HepG2 (cell line): ENCODE results near the gene RAB3IP. TPM values are rescaled to one million over a fixed set of nuclear protein-coding genes. Genes with fewer than 3 reads are reported as not detected.

Experiments used
- ATAC-seq: fragments of 200-7000 bp; cut with Tn5 transposase; 3 replicates; pipeline ENCODE4 v1.9.1; 2020; ENCODE audit warnings: mild to moderate bottlenecking, moderate library complexity
- BruUV-seq: library from RNA; stranded (reverse); fragments of 400-500 nt; replicated peaks from 2 replicates; lab custom pipeline; 2021; lab: Mats Ljungman, UMichigan
- CTCF ChIA-PET: fragments of 300-600 bp; formaldehyde crosslinking; extraction: SDS; loops from one replicate; lab custom pipeline; 2021; ENCODE audit warnings: low total read pairs, inconsistent platforms, low intra/inter-chr PET ratio; lab: Yijun Ruan, JAX
- POLR2A ChIA-PET: fragments of 350-600 bp; sonication (Branson Sonifier 250); formaldehyde crosslinking; loops from one replicate; lab custom pipeline; 2020; ENCODE audit warnings: antibody characterized with exemption, inconsistent platforms; lab: Yijun Ruan, JAX
- DNase-seq: peaks from one replicate; pipeline ENCODE4 v3.0.0-alpha.2; 2015; ENCODE audit warnings: low spot score
- FAIRE-seq: peaks from 3 replicates; lab custom pipeline; 2011; peaks lifted over from hg19 to GRCh38; lab: Jason Lieb, UNC
- H2AFZ ChIP-seq: one replicate; pipeline ENCODE4 v1.6.1; 2011; ENCODE audit warnings: low read length, inconsistent platforms
- H3K27ac ChIP-seq: fragments of 300-600 bp; 3 replicates; pipeline ENCODE4 v1.8.0; 2011; ENCODE audit warnings: mixed run types, mild to moderate bottlenecking, mixed read lengths, low read length, inconsistent platforms; ENCODE audit not compliant: insufficient read depth; ENCODE audit errors: extremely low read length
- H3K27me3 ChIP-seq, 2 experiments: fragments of 200-600 bp in 1 of 2; 2 replicates in 1 of 2; 3 replicates in 1 of 2; pipeline versions ENCODE4 v1.6.0 to v1.8.0; 2011; ENCODE audit warnings: low read length in 2 of 2, mild to moderate bottlenecking in 2 of 2, moderate library complexity in 2 of 2, inconsistent platforms in 1 of 2; ENCODE audit not compliant: insufficient read depth in 2 of 2, control insufficient read depth in 1 of 2
- H3K36me3 ChIP-seq, 2 experiments: fragments of 200-600 bp in 1 of 2; replicated peaks in 1 of 2; 2 replicates in 1 of 2; 3 replicates in 1 of 2; pipeline versions ENCODE4 v1.5.1 to v1.8.0; 2011; ENCODE audit warnings: low read length in 2 of 2, inconsistent platforms in 1 of 2; ENCODE audit not compliant: insufficient read depth in 2 of 2, control insufficient read depth in 1 of 2
- H3K4me1 ChIP-seq: 2 replicates; pipeline ENCODE4 v1.5.1; 2012; ENCODE audit warnings: low read length, inconsistent platforms; ENCODE audit not compliant: insufficient read depth
- H3K4me2 ChIP-seq: 2 replicates; pipeline ENCODE4 v1.6.0; 2011; ENCODE audit warnings: low read depth, low read length, inconsistent platforms
- H3K4me3 ChIP-seq, 3 experiments: fragments of 200-600 bp in 1 of 3; sonication (generic), shearing (Covaris generic) in 1 of 3; replicated peaks in 1 of 3; 2 replicates each; pipeline ENCODE4 v1.5.1; 2011 to 2016; ENCODE audit warnings: low read length in 3 of 3, inconsistent platforms in 2 of 3, low read depth in 2 of 3, mild to moderate bottlenecking in 2 of 3, control low read depth in 1 of 3, mixed read lengths in 1 of 3; ENCODE audit not compliant: insufficient read depth in 1 of 3
- H3K79me2 ChIP-seq: one replicate; pipeline ENCODE4 v1.6.1; 2011; ENCODE audit warnings: low read length, inconsistent platforms; ENCODE audit not compliant: insufficient read depth
- H3K9ac ChIP-seq: 2 replicates; pipeline ENCODE4 v1.6.0; 2011; ENCODE audit warnings: mild to moderate bottlenecking, low read depth, low read length, inconsistent platforms; ENCODE audit not compliant: insufficient read depth
- H3K9me3 ChIP-seq: 2 replicates; pipeline ENCODE4 v1.5.1; 2012; ENCODE audit warnings: mild to moderate bottlenecking, low read length
- H4K20me1 ChIP-seq: 2 replicates; pipeline ENCODE4 v1.6.0; 2011; ENCODE audit warnings: inconsistent platforms, mild to moderate bottlenecking, low read length, moderate library complexity; ENCODE audit not compliant: insufficient read depth
- HMG20B ChIP-seq: conservative IDR thresholded peaks from 2 replicates; pipeline ENCODE4 v1.6.1; 2016; ENCODE audit warnings: missing genetic modification reagents, missing compliant biosample characterization
- MIER3 ChIP-seq: IDR thresholded peaks from 2 replicates; pipeline ENCODE4 v1.6.1; 2016; ENCODE audit warnings: missing compliant biosample characterization, borderline replicate concordance
- YEATS2 ChIP-seq: sonication (generic); formaldehyde crosslinking; IDR thresholded peaks from 2 replicates; pipeline ENCODE4 v1.4.0; 2020; ENCODE audit warnings: missing genetic modification reagents, borderline replicate concordance
- ZSCAN22 ChIP-seq: sonication (generic); formaldehyde crosslinking; IDR thresholded peaks from 2 replicates; pipeline ENCODE4 v1.4.0; 2020; ENCODE audit warnings: mild to moderate bottlenecking, missing genetic modification reagents
- ZSCAN30 ChIP-seq: sonication (generic); formaldehyde crosslinking; IDR thresholded peaks from 2 replicates; pipeline ENCODE4 v1.5.0; 2020; ENCODE audit warnings: mild to moderate bottlenecking, missing genetic modification reagents
- ZXDC ChIP-seq: sonication (generic); formaldehyde crosslinking; IDR thresholded peaks from 2 replicates; pipeline ENCODE4 v1.5.0; 2020; ENCODE audit warnings: mild to moderate bottlenecking, missing genetic modification reagents
- in situ Hi-C: cut with HindIII; loops from 2 replicates; pipeline ENCODE4 v1.10.0; 2017; ENCODE audit warnings: low pct_unique_long_range_greater_than_20kb; ENCODE audit not compliant: extremely low pct_ligation_motif_present
- intact Hi-C: fragments of 100-400 bp; cut with micrococcal nuclease; formaldehyde crosslinking; loops from one replicate; pipeline ENCODE4 v1.10.0; 2022; ENCODE audit not compliant: unreplicated experiment
- polyA plus RNA-seq, 8 experiments: library from polyadenylated mRNA; depleted of rRNA in 3 of 8; stranded (reverse) in 7 of 8; unstranded in 1 of 8; fragments of >200 nt; fragmentation: Illumina TruSeq in 4 of 8; extraction: Trizol in 4 of 8; gene quantifications; 2 replicates each; pipeline versions ENCODE4 v1.2.1 to v1.2.3, GENCODE V29; 2011 to 2016; ENCODE audit warnings: low read depth in 4 of 8, missing spikeins in 1 of 8, mixed read lengths in 1 of 8; ENCODE audit not compliant: insufficient read depth in 1 of 8
- total RNA-seq, 5 experiments: library from RNA; depleted of rRNA; stranded (reverse); fragments of >200 nt; fragmentation: Illumina TruSeq; extraction: Trizol; gene quantifications; 2 replicates each; pipeline ENCODE4 v1.2.3, GENCODE V29; 2016; ENCODE audit warnings: low read depth in 1 of 5
- TF ChIP-seq, protein P1 (sequence below): sonication (generic); formaldehyde crosslinking; IDR thresholded peaks from 2 replicates; pipeline ENCODE4 v1.4.0; 2020; ENCODE audit warnings: mild to moderate bottlenecking, missing genetic modification reagents
- TF ChIP-seq, protein P2 (sequence below): fragments of 450-650 bp; IDR thresholded peaks from 2 replicates; pipeline ENCODE4 v1.6.1; 2016

Gene RAB3IP
- total and polyA plus RNA-seq, 2 of the 13 experiments (the other 11 are each of a cell fraction or from before 2014, with no cell fraction given): 33.6 to 41.1 TPM

GRCh38 chr12:69834147-69834546 is 95.5 kb downstream of the RAB3IP start (continued):
- no peak for TF ChIP-seq ZXDC (CRISPR knock-in tag)

- Histone ChIP-seq H3K4me2 (no peak overlapping the region), H3K27ac (no peak overlapping the region), H4K20me1 (no peaks in the 10 kb centered on the region), H3K4me3 (no peak overlapping the region), H2AFZ (no peak overlapping the region), H3K79me2 (no peaks in the 10 kb centered on the region), H3K36me3 (no peaks in the 10 kb centered on the region), H3K4me1 (peaks cover 15% of the 10 kb centered on the region), H3K9ac (no peak overlapping the region), H3K9me3 (no peaks in the 10 kb centered on the region), H3K27me3 (no peaks in the 10 kb centered on the region)
- ChIA-PET CTCF (no interaction called here), POLR2A (no interaction called here)
- no peak for FAIRE-seq
- ATAC-seq: no peak
- BruUV-seq: no TSS peak
- TF ChIP-seq HMG20B (CRISPR knock-in tag) (no peak), ZSCAN30 (no peak), ZXDC (CRISPR knock-in tag) (no peak), MIER3 (CRISPR knock-in tag) (no peak), ZSCAN22 (CRISPR knock-in tag) (no peak), YEATS2 (CRISPR knock-in tag) (no peak)
- TF ChIP-seq, protein P1, sequence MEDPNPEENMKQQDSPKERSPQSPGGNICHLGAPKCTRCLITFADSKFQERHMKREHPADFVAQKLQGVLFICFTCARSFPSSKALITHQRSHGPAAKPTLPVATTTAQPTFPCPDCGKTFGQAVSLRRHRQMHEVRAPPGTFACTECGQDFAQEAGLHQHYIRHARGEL: no peak
- TF ChIP-seq, protein P2, sequence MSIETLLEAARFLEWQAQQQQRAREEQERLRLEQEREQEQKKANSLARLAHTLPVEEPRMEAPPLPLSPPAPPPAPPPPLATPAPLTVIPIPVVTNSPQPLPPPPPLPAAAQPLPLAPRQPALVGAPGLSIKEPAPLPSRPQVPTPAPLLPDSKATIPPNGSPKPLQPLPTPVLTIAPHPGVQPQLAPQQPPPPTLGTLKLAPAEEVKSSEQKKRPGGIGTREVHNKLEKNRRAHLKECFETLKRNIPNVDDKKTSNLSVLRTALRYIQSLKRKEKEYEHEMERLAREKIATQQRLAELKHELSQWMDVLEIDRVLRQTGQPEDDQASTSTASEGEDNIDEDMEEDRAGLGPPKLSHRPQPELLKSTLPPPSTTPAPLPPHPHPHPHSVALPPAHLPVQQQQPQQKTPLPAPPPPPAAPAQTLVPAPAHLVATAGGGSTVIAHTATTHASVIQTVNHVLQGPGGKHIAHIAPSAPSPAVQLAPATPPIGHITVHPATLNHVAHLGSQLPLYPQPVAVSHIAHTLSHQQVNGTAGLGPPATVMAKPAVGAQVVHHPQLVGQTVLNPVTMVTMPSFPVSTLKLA: no peak
- intact Hi-C loops: no loop called here
- in situ Hi-C loops: no loop called here
- no peak for DNase-seq
Observed at GRCh38 chr12:69834576-69834975, 95.9 kb downstream of the RAB3IP start.
